H1 (cell line): Measurements from ENCODE around the gene HLA-E. TPM values are rescaled to one million over a fixed set of nuclear protein-coding genes. Genes with fewer than 3 reads are reported as not detected.
"Not testable (repeated sequence)": the region's sequence is repeated elsewhere in the genome, so short reads cannot be mapped to it uniquely, and the experiment has no call there.

ENCODE experiments used
- CTCF ChIA-PET: fragments of 300-600 bp; sonication (Branson Sonifier 250); formaldehyde crosslinking; loops from one replicate; lab custom pipeline; 2021; ENCODE audit not compliant: partially characterized antibody; lab: Charles Lee
- POLR2A ChIA-PET: fragments of 300-600 bp; sonication (Branson Sonifier 250); formaldehyde crosslinking; loops from one replicate; lab custom pipeline; 2021; ENCODE audit warnings: inconsistent platforms; ENCODE audit not compliant: partially characterized antibody; lab: Charles Lee
- DNase-seq, 2 experiments: peaks; one replicate each; pipeline versions ENCODE4 v3.0.0 to v3.0.0-alpha.2; 2010 to 2022; ENCODE audit warnings: low spot score in 2 of 2, low read depth in 1 of 2, mixed read lengths in 1 of 2
- FAIRE-seq: peaks from 2 replicates; lab custom pipeline; 2011; peaks lifted over from hg19 to GRCh38; lab: Jason Lieb, UNC
- H2AFZ ChIP-seq: 2 replicates; pipeline ENCODE4 v1.8.1; 2012; ENCODE audit warnings: low read length, inconsistent platforms
- H2AK5ac ChIP-seq: 2 replicates; pipeline ENCODE4 v1.6.1; 2013; ENCODE audit warnings: low read depth, low read length
- H2BK120ac ChIP-seq: replicated peaks from 2 replicates; pipeline ENCODE3; 2013; ENCODE audit warnings: low read depth, low read length, inconsistent platforms
- H2BK12ac ChIP-seq: 2 replicates; pipeline ENCODE4 v1.6.1; 2013; ENCODE audit warnings: low read depth, low read length
- H2BK15ac ChIP-seq: 2 replicates; pipeline ENCODE4 v1.6.1; 2013; ENCODE audit warnings: low read length
- H2BK20ac ChIP-seq: 2 replicates; pipeline ENCODE4 v1.6.1; 2013; ENCODE audit warnings: low read length
- H2BK5ac ChIP-seq: 2 replicates; pipeline ENCODE4 v1.6.1; 2013; ENCODE audit warnings: low read depth, low read length
- H3K14ac ChIP-seq: 2 replicates; pipeline ENCODE4 v1.6.1; 2013; ENCODE audit warnings: inconsistent platforms; ENCODE audit not compliant: insufficient read length
- H3K18ac ChIP-seq: 2 replicates; pipeline ENCODE4 v1.6.1; 2013; ENCODE audit warnings: low read length; ENCODE audit errors: extremely low read depth
- H3K23ac ChIP-seq: 2 replicates; pipeline ENCODE4 v1.6.1; 2013; ENCODE audit warnings: inconsistent platforms; ENCODE audit not compliant: insufficient read length
- H3K23me2 ChIP-seq: 2 replicates; pipeline ENCODE4 v1.6.1; 2013; ENCODE audit warnings: low read depth, low read length
- H3K27ac ChIP-seq: 2 replicates; pipeline ENCODE4 v1.6.1; 2011; ENCODE audit warnings: low read depth, low read length, inconsistent platforms
- H3K27me3 ChIP-seq, 4 experiments: replicated peaks in 1 of 4; 1 replicate in 1 of 4; 2 replicates in 3 of 4; pipeline versions ENCODE4 v1.6.1 to v1.8.1; 2011 to 2013; ENCODE audit warnings: low read length in 3 of 4, mild to moderate bottlenecking in 3 of 4, inconsistent platforms in 2 of 4, mixed read lengths in 2 of 4, moderate library complexity in 1 of 4; ENCODE audit not compliant: control insufficient read depth in 3 of 4, insufficient read depth in 3 of 4; ENCODE audit errors: extremely low read depth in 1 of 4
- H3K36me3 ChIP-seq, 4 experiments: 2 replicates each; pipeline versions ENCODE4 v1.6.1 to v1.8.1; 2011 to 2013; ENCODE audit warnings: mild to moderate bottlenecking in 4 of 4, low read length in 3 of 4, moderate library complexity in 2 of 4, control low read depth in 1 of 4, inconsistent platforms in 1 of 4; ENCODE audit not compliant: insufficient read depth in 4 of 4, control insufficient read depth in 2 of 4
- H3K4ac ChIP-seq: replicated peaks from 2 replicates; pipeline ENCODE3; 2013; ENCODE audit warnings: low read length, low read depth, mixed read lengths, inconsistent platforms; ENCODE audit not compliant: insufficient read length
- H3K4me1 ChIP-seq, 4 experiments: replicated peaks in 1 of 4; 1 replicate in 1 of 4; 2 replicates in 3 of 4; pipeline versions ENCODE4 v1.6.1 to v1.8.1; 2011 to 2013; ENCODE audit warnings: low read length in 3 of 4, inconsistent platforms in 2 of 4, mixed read lengths in 1 of 4; ENCODE audit not compliant: insufficient read depth in 4 of 4, control insufficient read depth in 3 of 4
- H3K4me2 ChIP-seq, 2 experiments: 2 replicates each; pipeline versions ENCODE4 v1.6.1 to v1.8.1; 2011 to 2013; ENCODE audit warnings: low read depth in 2 of 2, low read length in 2 of 2, control low read depth in 1 of 2, inconsistent platforms in 1 of 2, mild to moderate bottlenecking in 1 of 2; ENCODE audit not compliant: insufficient read depth in 1 of 2
- H3K4me3 ChIP-seq, 4 experiments: fragments of 200-600, 300-600 bp in 1 of 4; sonication (generic), shearing (Covaris generic), sonication (Bioruptor Twin) in 1 of 4; 2 replicates each; pipeline versions ENCODE4 v1.5.1 to v1.8.1; 2011 to 2016; ENCODE audit warnings: low read length in 4 of 4, low read depth in 3 of 4, control low read depth in 2 of 4, inconsistent platforms in 2 of 4, mild to moderate bottlenecking in 2 of 4, mixed read lengths in 1 of 4, moderate library complexity in 1 of 4; ENCODE audit not compliant: insufficient read depth in 2 of 4; ENCODE audit errors: extremely low read depth in 1 of 4
- H3K56ac ChIP-seq: replicated peaks from 2 replicates; pipeline ENCODE3; 2013; ENCODE audit warnings: low read depth, mild to moderate bottlenecking, mixed read lengths, low read length, inconsistent platforms; ENCODE audit not compliant: insufficient read length
- H3K79me1 ChIP-seq: 2 replicates; pipeline ENCODE4 v1.6.1; 2013; ENCODE audit warnings: low read depth, low read length, control low read depth
- H3K79me2 ChIP-seq, 2 experiments: 2 replicates each; pipeline versions ENCODE4 v1.6.1 to v1.8.1; 2012 to 2013; ENCODE audit warnings: low read length in 2 of 2, mild to moderate bottlenecking in 2 of 2, inconsistent platforms in 1 of 2; ENCODE audit not compliant: insufficient read depth in 2 of 2, control insufficient read depth in 1 of 2
- H3K9ac ChIP-seq, 4 experiments: replicated peaks in 1 of 4; 1 replicate in 1 of 4; 2 replicates in 3 of 4; pipeline versions ENCODE4 v1.6.1 to v1.8.1; 2011 to 2013; ENCODE audit warnings: low read depth in 3 of 4, low read length in 3 of 4, control low read depth in 2 of 4, mild to moderate bottlenecking in 2 of 4, moderate library complexity in 2 of 4, inconsistent platforms in 1 of 4; ENCODE audit errors: extremely low read depth in 1 of 4
- H3K9me3 ChIP-seq, 2 experiments: 2 replicates each; pipeline versions ENCODE4 v1.6.1 to v1.8.1; 2012 to 2013; ENCODE audit warnings: mild to moderate bottlenecking in 2 of 2, moderate library complexity in 2 of 2, control low read depth in 1 of 2, inconsistent platforms in 1 of 2, low read depth in 1 of 2, low read length in 1 of 2, mixed read lengths in 1 of 2; ENCODE audit not compliant: insufficient read depth in 2 of 2
- H4K20me1 ChIP-seq, 2 experiments: replicated peaks in 1 of 2; 2 replicates each; pipeline versions ENCODE3 to v1.8.1; 2011 to 2013; ENCODE audit warnings: inconsistent platforms in 2 of 2, low read length in 2 of 2, mild to moderate bottlenecking in 1 of 2; ENCODE audit not compliant: insufficient read depth in 2 of 2, control insufficient read depth in 1 of 2
- H4K5ac ChIP-seq: 2 replicates; pipeline ENCODE4 v1.6.1; 2013; ENCODE audit warnings: low read length, low read depth, mixed read lengths, inconsistent platforms; ENCODE audit not compliant: insufficient read length
- H4K8ac ChIP-seq: 2 replicates; pipeline ENCODE4 v1.8.0; 2013; ENCODE audit warnings: mild to moderate bottlenecking, moderate library complexity, low read length, inconsistent platforms; ENCODE audit not compliant: insufficient read depth; ENCODE audit errors: extremely low read depth
- H4K91ac ChIP-seq: replicated peaks from 2 replicates; pipeline ENCODE3; 2013; ENCODE audit warnings: low read length, mixed read lengths, inconsistent platforms; ENCODE audit not compliant: insufficient read length
- WGBS, 2 experiments: shearing (Covaris generic) in 1 of 2; methylation state at CpG; one replicate each; pipeline versions ENCODE4 v1.1.6 to v1.1.7; 2013 to 2015; ENCODE audit warnings: low lambda C conversion rate in 2 of 2, mixed read lengths in 2 of 2, inconsistent platforms in 1 of 2, low coverage in 1 of 2, missing lambda C conversion rate in 1 of 2; ENCODE audit not compliant: insufficient replicate concordance in 2 of 2, insufficient coverage in 1 of 2, insufficient read length in 1 of 2; ENCODE audit errors: extremely low coverage in 1 of 2, missing lambda C conversion rate in 1 of 2; 5-methylcytosine and 5-hydroxymethylcytosine counted together
- polyA plus RNA-seq, 7 experiments: library from polyadenylated mRNA; depleted of rRNA in 3 of 7; stranded (reverse) in 5 of 7; unstranded in 2 of 7; fragments of >200 nt in 5 of 7; fragments of 200-250 nt in 2 of 7; gene quantifications; 1 replicate in 5 of 7; 2 replicates in 1 of 7; 4 replicates in 1 of 7; pipeline versions ENCODE4 v1.2.1 to v1.2.3, GENCODE V29; 2011 to 2013; ENCODE audit warnings: missing spikeins in 2 of 7, mixed read lengths in 2 of 7
- total RNA-seq: library from RNA; stranded (reverse); fragmentation: NEBNext Ultra II Directional; extraction: Animal tissue kit (Norgen Biotek cat#: 25700); gene quantifications from 2 replicates; pipeline ENCODE4 v1.2.1, GENCODE V29; 2021

Gene HLA-E
- total and polyA plus RNA-seq, 2 of the 8 experiments (the other 6 are each of a cell fraction or from before 2014, with no cell fraction given): 20.2 to 28.0 TPM

DNA sequence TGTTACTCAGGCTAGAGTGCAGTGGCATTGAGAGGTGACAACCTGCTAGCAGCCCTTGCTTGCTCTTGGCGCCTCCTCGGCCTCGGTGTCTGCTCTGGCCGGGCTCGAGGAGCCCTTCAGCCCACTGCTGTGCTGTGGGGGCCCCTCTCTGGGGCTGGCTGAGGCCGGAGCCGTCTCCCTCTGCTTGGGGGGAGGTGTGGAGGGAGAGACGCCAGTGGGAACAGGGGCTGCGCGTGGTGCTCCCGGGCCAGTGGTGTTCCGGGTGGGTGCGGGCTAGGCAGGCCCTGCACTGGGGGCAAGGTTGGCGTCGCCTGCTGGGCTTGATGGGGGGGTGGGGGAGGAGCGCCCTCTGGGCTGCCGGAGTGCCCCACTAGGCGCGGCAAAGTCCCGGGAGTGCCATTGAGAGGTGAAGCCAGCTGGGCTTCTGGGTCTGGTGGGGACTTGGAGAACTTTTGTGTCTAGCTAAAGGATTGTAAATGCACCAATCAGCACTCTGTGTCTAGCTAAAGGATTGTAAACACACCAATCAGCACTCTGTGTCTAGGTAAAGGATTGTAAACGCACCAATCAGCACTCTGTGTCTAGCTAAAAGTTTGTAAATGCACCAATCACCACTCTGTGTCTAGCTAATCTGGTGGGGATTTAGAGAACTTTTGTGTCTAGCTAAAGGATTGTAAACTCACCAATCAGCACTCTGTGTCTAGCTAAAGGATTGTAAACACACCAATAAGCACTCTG is 28.6 kb downstream of the HLA-E start:
- not testable (repeated sequence) for H3K9me3 ChIP-seq
- CTCF ChIA-PET: interaction anchor here (0.6 to 2.2 kb wide), 9 partner anchors 8 to 616 kb away, joined by 3 to 8 read pairs (median 3); no protein-coding TSS in a partner anchor
- 88% methylated on average over 13 of the region's 21 CpGs; no CpG with 5 or more reads in 1 of the 2 experiments for whole genome bisulfite sequencing, 2 experiments

More for the DNA sequence above, 28.6 kb downstream of the HLA-E start:
- H3K56ac ChIP-seq, H3K79me1 ChIP-seq, H3K4me3 ChIP-seq, H4K20me1 ChIP-seq, H3K79me2 ChIP-seq, H3K23ac ChIP-seq, H2BK120ac ChIP-seq, H3K14ac ChIP-seq, H4K8ac ChIP-seq, H3K4me1 ChIP-seq, FAIRE-seq, H3K9ac ChIP-seq, H3K18ac ChIP-seq, H4K91ac ChIP-seq, H3K23me2 ChIP-seq, H2BK15ac ChIP-seq, H2AK5ac ChIP-seq, DNase-seq, H3K27me3 ChIP-seq, H2AFZ ChIP-seq, H3K27ac ChIP-seq, H3K36me3 ChIP-seq, H2BK12ac ChIP-seq, H2BK20ac ChIP-seq, H2BK5ac ChIP-seq, H3K4ac ChIP-seq, H4K5ac ChIP-seq, H3K4me2 ChIP-seq: not testable (repeated sequence)
- POLR2A ChIA-PET: interaction anchor here (0.9 to 1.6 kb wide), 3 partner anchors 10 to 24 kb away, joined by 3 to 4 read pairs (median 4); no protein-coding TSS in a partner anchor
